K562 (cell line): ENCODE data around the gene CAPN10. TPM values are rescaled to one million over a fixed set of nuclear protein-coding genes. Genes with fewer than 3 reads are reported as not detected.

ENCODE experiments used
- ELF1 ChIP-seq: fragments of 200-800 bp; sonication (Bioruptor generic); IDR thresholded peaks from 2 replicates; pipeline ENCODE4 v1.6.1; 2016; ENCODE audit warnings: missing genetic modification characterization, missing compliant biosample characterization
- ERF ChIP-seq: fragments of 450-650 bp; formaldehyde crosslinking; IDR thresholded peaks from 2 replicates; pipeline ENCODE4 v1.4.0; 2020; ENCODE audit warnings: mild to moderate bottlenecking, mixed read lengths
- HMG20A ChIP-seq: fragments of 450-650 bp; formaldehyde crosslinking; conservative IDR thresholded peaks from 2 replicates; pipeline ENCODE4 v1.4.0; 2020; ENCODE audit warnings: mild to moderate bottlenecking, mixed read lengths
- IRF2 ChIP-seq: sonication (generic); formaldehyde crosslinking; IDR thresholded peaks from 2 replicates; pipeline ENCODE4 v1.8.1; 2022; ENCODE audit warnings: mild to moderate bottlenecking, missing genetic modification reagents
- REST ChIP-seq, 2 experiments: fragments of 450-650 bp; formaldehyde crosslinking in 1 of 2; IDR thresholded peaks; 2 replicates each; pipeline versions ENCODE4 v1.4.0 to v1.6.1; 2014 to 2020; ENCODE audit warnings: mild to moderate bottlenecking in 2 of 2, borderline replicate concordance in 1 of 2, low read depth in 1 of 2
- SMARCB1 ChIP-seq: IDR thresholded peaks from 2 replicates; pipeline ENCODE4 v1.6.1; 2011; ENCODE audit warnings: improper control_type of control experiment, low read depth; ENCODE audit not compliant: insufficient read length
- polyA plus RNA-seq, 8 experiments: library from polyadenylated mRNA; depleted of rRNA in 4 of 8; stranded (reverse) in 5 of 8; unstranded in 3 of 8; fragments of >200 nt; fragmentation: Nextera tagmentation in 2 of 8; fragmentation: Illumina TruSeq in 1 of 8; extraction: Ambion mirVana in 2 of 8; extraction: Trizol in 1 of 8; gene quantifications; 2 replicates each; pipeline versions ENCODE4 v1.2.1 to v1.2.3, GENCODE V29; 2011 to 2014; ENCODE audit warnings: inconsistent platforms in 1 of 8, missing spikeins in 1 of 8
- total RNA-seq, 7 experiments: library from RNA; depleted of rRNA in 6 of 7; stranded (reverse); fragments of >200 nt in 6 of 7; fragmentation: Illumina TruSeq in 2 of 7; extraction: Trizol in 2 of 7; gene quantifications; 2 replicates each; pipeline versions ENCODE4 v1.2.1 to v1.2.3, GENCODE V29; 2011 to 2021; ENCODE audit warnings: low replicate concordance in 1 of 7
- TF ChIP-seq, protein P1 (sequence below): IDR thresholded peaks from 2 replicates; pipeline ENCODE4 v1.6.1; 2014; ENCODE audit warnings: antibody characterized with exemption
- TF ChIP-seq, protein P2 (sequence below), 2 experiments: fragments of 450-650 bp; IDR thresholded peaks; 2 replicates each; pipeline ENCODE4 v1.6.1; 2018; ENCODE audit warnings: mild to moderate bottlenecking in 2 of 2, low read depth in 1 of 2; ENCODE audit not compliant: partially characterized antibody in 2 of 2

Gene CAPN10
- total and polyA plus RNA-seq, 9 of the 15 experiments (the other 6 are each of a cell fraction or from before 2014, with no cell fraction given) = 0.08 to 26.1 (median 8.4) TPM

- peak; percentile 83 for TF ChIP-seq REST (IDR thresholded peaks at IDR 0.05; ENCODE audit: borderline replicate concordance)
- no peak; the same call in 1 of the 2 replicates for TF ChIP-seq REST (CRISPR knock-in tag; IDR thresholded peaks at IDR 0.05; ENCODE audit: low read depth)
- TF ChIP-seq IRF2 (CRISPR knock-in tag) = no peak
- no peak; the same call in 1 of the 2 replicates for TF ChIP-seq ERF (CRISPR knock-in tag)
- TF ChIP-seq, protein P1, sequence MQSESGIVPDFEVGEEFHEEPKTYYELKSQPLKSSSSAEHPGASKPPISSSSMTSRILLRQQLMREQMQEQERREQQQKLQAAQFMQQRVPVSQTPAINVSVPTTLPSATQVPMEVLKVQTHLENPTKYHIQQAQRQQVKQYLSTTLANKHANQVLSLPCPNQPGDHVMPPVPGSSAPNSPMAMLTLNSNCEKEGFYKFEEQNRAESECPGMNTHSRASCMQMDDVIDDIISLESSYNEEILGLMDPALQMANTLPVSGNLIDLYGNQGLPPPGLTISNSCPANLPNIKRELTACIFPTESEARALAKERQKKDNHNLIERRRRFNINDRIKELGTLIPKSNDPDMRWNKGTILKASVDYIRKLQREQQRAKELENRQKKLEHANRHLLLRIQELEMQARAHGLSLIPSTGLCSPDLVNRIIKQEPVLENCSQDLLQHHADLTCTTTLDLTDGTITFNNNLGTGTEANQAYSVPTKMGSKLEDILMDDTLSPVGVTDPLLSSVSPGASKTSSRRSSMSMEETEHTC = peak; percentile 13; the same call in 1 of the 2 replicates
- TF ChIP-seq HMG20A = no peak
- peak; percentile 87 for TF ChIP-seq ELF1
- TF ChIP-seq SMARCB1 = no peak
- TF ChIP-seq, protein P2, sequence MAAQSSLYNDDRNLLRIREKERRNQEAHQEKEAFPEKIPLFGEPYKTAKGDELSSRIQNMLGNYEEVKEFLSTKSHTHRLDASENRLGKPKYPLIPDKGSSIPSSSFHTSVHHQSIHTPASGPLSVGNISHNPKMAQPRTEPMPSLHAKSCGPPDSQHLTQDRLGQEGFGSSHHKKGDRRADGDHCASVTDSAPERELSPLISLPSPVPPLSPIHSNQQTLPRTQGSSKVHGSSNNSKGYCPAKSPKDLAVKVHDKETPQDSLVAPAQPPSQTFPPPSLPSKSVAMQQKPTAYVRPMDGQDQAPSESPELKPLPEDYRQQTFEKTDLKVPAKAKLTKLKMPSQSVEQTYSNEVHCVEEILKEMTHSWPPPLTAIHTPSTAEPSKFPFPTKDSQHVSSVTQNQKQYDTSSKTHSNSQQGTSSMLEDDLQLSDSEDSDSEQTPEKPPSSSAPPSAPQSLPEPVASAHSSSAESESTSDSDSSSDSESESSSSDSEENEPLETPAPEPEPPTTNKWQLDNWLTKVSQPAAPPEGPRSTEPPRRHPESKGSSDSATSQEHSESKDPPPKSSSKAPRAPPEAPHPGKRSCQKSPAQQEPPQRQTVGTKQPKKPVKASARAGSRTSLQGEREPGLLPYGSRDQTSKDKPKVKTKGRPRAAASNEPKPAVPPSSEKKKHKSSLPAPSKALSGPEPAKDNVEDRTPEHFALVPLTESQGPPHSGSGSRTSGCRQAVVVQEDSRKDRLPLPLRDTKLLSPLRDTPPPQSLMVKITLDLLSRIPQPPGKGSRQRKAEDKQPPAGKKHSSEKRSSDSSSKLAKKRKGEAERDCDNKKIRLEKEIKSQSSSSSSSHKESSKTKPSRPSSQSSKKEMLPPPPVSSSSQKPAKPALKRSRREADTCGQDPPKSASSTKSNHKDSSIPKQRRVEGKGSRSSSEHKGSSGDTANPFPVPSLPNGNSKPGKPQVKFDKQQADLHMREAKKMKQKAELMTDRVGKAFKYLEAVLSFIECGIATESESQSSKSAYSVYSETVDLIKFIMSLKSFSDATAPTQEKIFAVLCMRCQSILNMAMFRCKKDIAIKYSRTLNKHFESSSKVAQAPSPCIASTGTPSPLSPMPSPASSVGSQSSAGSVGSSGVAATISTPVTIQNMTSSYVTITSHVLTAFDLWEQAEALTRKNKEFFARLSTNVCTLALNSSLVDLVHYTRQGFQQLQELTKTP (IDR thresholded peaks at IDR 0.05; ENCODE audit: low read depth in 1 of 2, partially characterized antibody in 2 of 2) = peak in 1 of 2 experiments; percentile 97
Observed at GRCh38 chr2:240586198-240586918, at the start of gene CAPN10 (continued).
